WI38 (cell line): ENCODE results near the gene KCNJ4.
"Not testable (repeated sequence)": the region's sequence is repeated elsewhere in the genome, so short reads cannot be mapped to it uniquely, and the experiment has no call there.

Source experiments
- H3K4me3 ChIP-seq: 2 replicates; pipeline ENCODE4 v1.5.1; 2011; ENCODE audit warnings: low read depth, mild to moderate bottlenecking, control low read depth, low read length
- TF ChIP-seq, protein P1 (sequence below): IDR thresholded peaks from 2 replicates; pipeline ENCODE4 v1.5.1; 2012; ENCODE audit warnings: low read depth, mild to moderate bottlenecking, control low read depth, low read length

The KCNJ4 gene

DNA sequence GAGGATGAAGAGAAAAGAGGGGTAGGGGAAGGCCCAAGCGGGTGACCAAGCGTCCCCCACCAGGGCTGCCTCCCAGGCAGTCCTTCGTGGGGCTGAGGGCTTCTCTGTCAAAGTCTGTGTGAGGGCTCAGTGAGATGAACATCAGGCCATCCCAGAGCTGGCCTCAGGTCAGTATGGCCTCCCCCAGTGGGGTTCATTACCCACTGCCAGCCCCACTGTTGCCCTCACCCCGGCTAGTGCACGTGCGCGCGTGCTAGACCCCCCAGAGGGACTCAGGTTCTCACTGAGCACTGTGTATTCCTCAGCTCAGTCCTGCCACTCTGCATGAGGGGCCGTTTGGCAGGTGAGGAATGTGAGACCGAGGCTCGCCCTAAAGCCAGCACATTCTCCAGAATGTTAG, 16.2 kb upstream of the KCNJ4 start:
- TF ChIP-seq, protein P1, sequence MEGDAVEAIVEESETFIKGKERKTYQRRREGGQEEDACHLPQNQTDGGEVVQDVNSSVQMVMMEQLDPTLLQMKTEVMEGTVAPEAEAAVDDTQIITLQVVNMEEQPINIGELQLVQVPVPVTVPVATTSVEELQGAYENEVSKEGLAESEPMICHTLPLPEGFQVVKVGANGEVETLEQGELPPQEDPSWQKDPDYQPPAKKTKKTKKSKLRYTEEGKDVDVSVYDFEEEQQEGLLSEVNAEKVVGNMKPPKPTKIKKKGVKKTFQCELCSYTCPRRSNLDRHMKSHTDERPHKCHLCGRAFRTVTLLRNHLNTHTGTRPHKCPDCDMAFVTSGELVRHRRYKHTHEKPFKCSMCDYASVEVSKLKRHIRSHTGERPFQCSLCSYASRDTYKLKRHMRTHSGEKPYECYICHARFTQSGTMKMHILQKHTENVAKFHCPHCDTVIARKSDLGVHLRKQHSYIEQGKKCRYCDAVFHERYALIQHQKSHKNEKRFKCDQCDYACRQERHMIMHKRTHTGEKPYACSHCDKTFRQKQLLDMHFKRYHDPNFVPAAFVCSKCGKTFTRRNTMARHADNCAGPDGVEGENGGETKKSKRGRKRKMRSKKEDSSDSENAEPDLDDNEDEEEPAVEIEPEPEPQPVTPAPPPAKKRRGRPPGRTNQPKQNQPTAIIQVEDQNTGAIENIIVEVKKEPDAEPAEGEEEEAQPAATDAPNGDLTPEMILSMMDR, result no peak
- no peak overlapping the region for H3K4me3 ChIP-seq

DNA sequence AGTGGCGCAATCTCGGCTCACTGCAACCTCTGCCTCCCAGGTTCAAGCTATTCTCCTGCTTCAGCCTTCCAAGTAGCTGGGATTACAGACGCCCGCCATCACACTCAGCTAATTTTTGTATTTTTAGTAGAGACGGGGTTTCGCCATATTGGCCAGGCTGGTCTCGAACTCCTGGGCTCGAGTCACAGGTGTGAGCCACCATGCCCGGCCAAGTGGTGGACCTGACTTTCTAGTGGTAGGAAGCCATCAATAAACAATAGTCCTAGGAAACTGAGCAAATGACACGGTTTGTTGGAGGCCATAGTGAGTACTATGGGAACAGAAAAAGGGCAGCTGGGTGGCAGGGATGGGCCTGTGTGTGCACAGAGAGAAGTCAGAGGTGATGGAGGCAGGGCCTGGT, 15.2 kb upstream of the KCNJ4 start:
- not testable (repeated sequence) for H3K4me3 ChIP-seq

DNA sequence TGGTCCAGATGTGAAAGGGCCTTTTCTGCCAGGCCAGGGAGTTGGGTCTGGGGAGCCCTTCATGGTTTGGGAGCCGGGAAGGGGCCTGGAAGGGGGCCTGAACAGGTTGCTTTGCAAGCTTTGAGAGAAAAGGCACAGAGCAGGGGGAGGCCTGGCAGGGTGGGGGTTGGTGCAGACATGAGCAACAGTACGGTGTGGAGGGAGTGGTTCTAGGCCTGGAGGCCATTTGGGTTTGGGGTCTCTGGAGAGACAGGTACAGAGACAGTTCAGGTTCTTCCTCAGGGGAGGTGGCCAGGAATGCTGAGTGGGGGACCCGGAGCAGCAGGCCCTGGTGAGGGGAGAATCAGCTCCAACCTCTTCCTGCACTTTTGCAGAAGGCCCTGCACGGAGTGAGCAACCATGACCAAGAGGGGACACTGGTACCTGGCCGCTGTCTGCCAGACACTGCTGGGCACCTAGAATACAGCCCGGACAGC, 14.3 kb upstream of the KCNJ4 start:
- peak overlapping the region; percentile 92 for H3K4me3 ChIP-seq
- TF ChIP-seq, protein P1, result no peak

DNA sequence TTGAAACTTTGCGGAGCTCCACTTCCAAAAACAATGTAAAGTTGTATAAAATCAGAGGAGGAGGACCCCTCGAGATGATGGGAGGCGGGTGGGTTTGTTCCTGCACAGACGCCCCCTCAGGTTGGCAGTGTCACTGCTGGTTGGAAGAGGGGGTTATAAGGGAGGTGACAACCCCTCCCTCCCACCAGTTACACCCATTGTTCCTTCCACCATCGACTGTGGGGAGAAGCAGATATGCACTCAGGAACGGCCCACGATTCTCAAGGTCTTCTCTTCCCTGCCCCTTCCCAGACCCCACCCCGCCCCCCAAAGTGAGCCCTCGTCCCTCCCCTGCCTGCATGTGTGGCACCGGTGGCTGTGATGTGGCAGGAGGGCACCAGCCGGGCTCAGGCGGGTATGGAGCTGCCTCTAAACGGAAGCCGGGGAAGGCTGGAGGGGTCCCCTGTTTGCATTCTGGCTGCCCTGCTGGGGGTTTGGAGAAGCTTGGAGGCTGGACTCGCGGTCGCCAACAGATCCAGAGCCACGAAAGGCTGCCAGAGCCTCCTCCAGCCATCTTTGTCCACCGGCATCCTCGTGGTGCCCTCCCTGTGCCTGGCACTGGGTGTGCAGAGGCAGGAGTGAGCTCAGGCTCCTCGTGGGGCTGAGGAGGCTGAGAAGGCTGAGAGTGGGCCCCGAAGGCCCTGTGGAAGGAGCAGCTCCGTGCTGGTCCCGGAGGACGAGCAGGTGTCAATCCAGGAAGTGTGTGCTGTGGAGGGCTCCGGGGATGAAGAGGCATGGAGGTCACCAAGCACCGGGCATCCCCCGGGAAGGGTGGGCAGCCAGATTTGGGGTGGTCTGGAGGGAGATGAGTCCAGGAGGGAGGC, 13.7 kb upstream of the KCNJ4 start:
- H3K4me3 ChIP-seq, result peak overlapping the region; percentile 92
- TF ChIP-seq, protein P1, result peak; percentile 26; the same call in 1 of the 2 replicates

DNA sequence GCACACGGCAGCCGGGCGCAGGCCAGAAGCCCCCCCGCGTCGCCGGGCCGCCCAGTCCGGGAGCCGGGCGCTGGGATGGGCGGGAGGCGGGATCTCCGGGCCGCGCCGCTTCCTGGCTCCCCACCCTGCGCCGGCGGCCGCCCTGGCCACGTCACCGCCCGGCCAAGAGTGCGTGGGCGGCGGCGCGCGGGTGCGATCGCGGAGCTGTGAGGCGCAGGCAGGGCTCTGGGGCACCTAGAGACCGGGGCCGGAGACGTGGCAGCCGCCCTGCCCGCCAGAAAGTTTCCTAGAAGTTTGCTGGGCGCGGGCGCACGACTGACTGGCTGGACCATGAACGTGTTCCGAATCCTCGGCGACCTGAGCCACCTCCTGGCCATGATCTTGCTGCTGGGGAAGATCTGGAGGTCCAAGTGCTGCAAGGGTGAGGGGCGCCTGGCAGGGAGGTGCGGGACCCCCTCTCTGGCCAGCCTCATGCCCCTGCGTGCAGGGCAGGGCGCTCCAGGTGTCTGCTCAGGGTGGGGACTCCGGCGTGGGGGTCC, 13.0 kb upstream of the KCNJ4 start, which contains the start of gene KDELR3:
KDELR3 (plus strand) TSS at position 193 of the 539 bp plus-strand sequence; CDS start at position 331, 138 bp downstream.
- TF ChIP-seq, protein P1, result no peak
- H3K4me3 ChIP-seq, result peak within 1 kb of the TSS; percentile 92

DNA sequence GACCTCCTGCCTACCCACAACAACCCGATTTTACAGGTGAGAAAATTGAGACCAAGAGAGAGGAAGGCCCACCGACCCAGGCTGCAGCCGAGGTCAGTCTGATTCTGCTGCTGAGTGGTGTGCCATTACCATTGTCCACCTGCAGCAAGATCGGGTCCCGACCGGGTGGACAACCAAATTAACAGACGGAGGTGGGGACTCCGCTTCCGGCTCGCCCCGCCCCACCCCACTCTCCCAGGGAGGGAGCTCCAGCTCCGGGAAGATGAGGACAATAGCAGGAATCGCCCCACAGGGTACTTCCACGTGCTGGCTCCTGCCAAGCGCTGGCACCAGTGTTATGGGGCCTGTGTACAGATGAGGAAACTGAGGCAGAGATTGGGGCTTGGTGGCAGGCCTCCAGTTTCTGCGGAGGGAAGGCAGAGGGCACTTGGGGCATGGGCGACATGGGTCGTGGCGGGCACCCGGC, 12.5 kb upstream of the KCNJ4 start:
- H3K4me3 ChIP-seq, result peak overlapping the region; percentile 92
- TF ChIP-seq, protein P1, result no peak

DNA sequence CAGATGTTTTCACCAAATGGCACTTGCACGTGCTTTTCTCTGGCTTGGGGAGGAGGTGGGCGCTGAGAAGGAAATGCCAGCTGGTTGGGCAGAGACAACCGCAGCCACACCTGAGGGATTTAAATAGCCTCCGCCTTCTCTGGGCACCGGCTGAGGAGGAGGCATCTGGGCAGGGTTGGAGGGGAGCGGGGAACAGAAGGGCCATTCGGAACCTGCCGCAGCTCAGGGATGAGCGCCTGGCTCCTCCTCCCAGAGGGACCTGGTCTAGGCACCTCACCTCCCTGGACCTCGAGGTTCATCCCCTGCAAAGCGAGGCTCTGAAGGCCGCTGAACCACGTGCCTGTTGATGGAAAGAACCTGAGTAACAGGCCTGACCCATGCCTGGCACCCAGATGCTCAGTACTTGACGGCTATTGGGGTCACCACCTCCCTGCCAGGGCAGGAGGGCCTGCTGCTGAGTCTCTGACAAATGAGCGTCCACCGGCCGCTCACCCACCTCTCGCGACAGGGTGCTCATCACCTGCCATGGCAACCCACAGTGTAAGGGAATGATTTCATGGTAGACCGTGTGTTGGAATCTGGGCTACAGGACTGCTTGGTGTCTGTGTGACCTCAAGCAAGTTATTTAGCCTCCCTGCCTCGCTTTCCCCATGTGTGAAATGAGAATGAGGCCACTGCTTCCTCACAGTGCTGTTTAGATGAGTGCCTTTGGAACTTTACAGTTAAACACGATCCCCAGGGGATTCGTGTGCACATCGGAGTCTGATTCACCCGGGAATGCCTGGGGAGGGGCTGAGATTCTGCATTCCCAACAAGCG, 10.9 kb upstream of the KCNJ4 start:
- TF ChIP-seq, protein P1, result no peak
- no peak overlapping the region for H3K4me3 ChIP-seq
